ENCODE results near the gene COBLL1. TPM values are rescaled to one million over a fixed set of nuclear protein-coding genes. Genes with fewer than 3 reads are reported as not detected.
"Not testable (repeated sequence)": the region's sequence is repeated elsewhere in the genome, so short reads cannot be mapped to it uniquely, and the experiment has no call there.

The COBLL1 gene
- total RNA-seq, 1 donor from 2014 or later = 119 TPM

GRCh38 chr2:164770421-164770916 lies 71.2 kb downstream of the COBLL1 start:
- ATAC-seq = no peak
- no peak for DNase-seq (ENCODE audit: low spot score)
- intact Hi-C loops (cut with DNase I) = no loop called here

GRCh38 chr2:164766954-164767320 lies 74.7 kb downstream of the COBLL1 start:
- DNase-seq (ENCODE audit: low spot score) = no peak
- intact Hi-C loops (cut with DNase I) = no loop called here
- ATAC-seq = no peak

- intact Hi-C loops (cut with DNase I) = no loop called here
- no peak for ATAC-seq
These were observed 75.2 kb downstream of the COBLL1 start for GRCh38 chr2:164766216-164766953.

GRCh38 chr2:164764996-164765395 lies 76.6 kb downstream of the COBLL1 start:
- intact Hi-C loops (cut with DNase I) = no loop called here
- ATAC-seq (no peak), DNase-seq (ENCODE audit: low spot score) (no peak)

More at GRCh38 chr2:164766216-164766953, 75.2 kb downstream of the COBLL1 start:
- no peak for DNase-seq (ENCODE audit: low spot score)

- DNase-seq (ENCODE audit: low spot score) (no peak), ATAC-seq (no peak)
- intact Hi-C loops (cut with DNase I) = no loop called here
These were observed 77.1 kb downstream of the COBLL1 start for GRCh38 chr2:164764474-164764873.

GRCh38 chr2:164763431-164763830 lies 78.2 kb downstream of the COBLL1 start:
- ATAC-seq (no peak), DNase-seq (ENCODE audit: low spot score) (no peak)
- intact Hi-C loops (cut with DNase I) = no loop called here

GRCh38 chr2:164761737-164762460 lies 79.7 kb downstream of the COBLL1 start:
- intact Hi-C loops (cut with DNase I) = no loop called here
- DNase-seq (ENCODE audit: low spot score) = no peak
- ATAC-seq = no peak

GRCh38 chr2:164761201-164761600 lies 80.4 kb downstream of the COBLL1 start:
- DNase-seq (ENCODE audit: low spot score); ATAC-seq; intact Hi-C loops (cut with DNase I): not testable (repeated sequence)

- intact Hi-C loops (cut with DNase I) = no loop called here
- ATAC-seq (no peak), DNase-seq (ENCODE audit: low spot score) (no peak)
These were observed 81.4 kb downstream of the COBLL1 start for GRCh38 chr2:164760179-164760578.

- DNase-seq (ENCODE audit: low spot score) (no peak), ATAC-seq (peak; percentile 68)
- intact Hi-C loops (cut with DNase I) = no loop called here
These were observed 83.5 kb downstream of the COBLL1 start for GRCh38 chr2:164757934-164758695.

GRCh38 chr2:164756773-164757172 lies 84.8 kb downstream of the COBLL1 start:
- intact Hi-C loops (cut with DNase I) = no loop called here
- no peak for ATAC-seq
- no peak for DNase-seq (ENCODE audit: low spot score)

- ATAC-seq (peak; percentile 29), DNase-seq (ENCODE audit: low spot score) (no peak)
- intact Hi-C loops (cut with DNase I) = no loop called here
These were observed 85.7 kb downstream of the COBLL1 start for GRCh38 chr2:164755952-164756351.

GRCh38 chr2:164754157-164755093 lies 87.2 kb downstream of the COBLL1 start:
- DNase-seq (ENCODE audit: low spot score) (no peak), ATAC-seq (no peak)
- intact Hi-C loops (cut with DNase I) = no loop called here

GRCh38 chr2:164752956-164753355 lies 88.7 kb downstream of the COBLL1 start:
- intact Hi-C loops (cut with DNase I) = no loop called here
- no peak for ATAC-seq
- no peak for DNase-seq (ENCODE audit: low spot score)

- ATAC-seq (no peak), DNase-seq (ENCODE audit: low spot score) (no peak)
- intact Hi-C loops (cut with DNase I) = no loop called here
These were observed 93.7 kb downstream of the COBLL1 start for GRCh38 chr2:164747783-164748433.

- intact Hi-C loops (cut with DNase I) = no loop called here
- ATAC-seq (no peak), DNase-seq (ENCODE audit: low spot score) (no peak)
These were observed 94.5 kb downstream of the COBLL1 start for GRCh38 chr2:164747140-164747539.

GRCh38 chr2:164746713-164747112 lies 94.9 kb downstream of the COBLL1 start:
- intact Hi-C loops (cut with DNase I) = no loop called here
- DNase-seq (ENCODE audit: low spot score) (no peak), ATAC-seq (no peak)
